IMR-90 (cell line): ENCODE data around the gene ARMC6. TPM values are rescaled to one million over a fixed set of nuclear protein-coding genes. Genes with fewer than 3 reads are reported as not detected.

ENCODE experiments used
- ATAC-seq: fragments of 200-7000 bp; cut with Tn5 transposase; 2 replicates; pipeline ENCODE4 v1.9.1; 2020; ENCODE audit warnings: low read depth, mild to moderate bottlenecking, moderate library complexity
- BruUV-seq: library from RNA; stranded (reverse); fragments of 400-500 nt; replicated peaks from 2 replicates; lab custom pipeline; 2021; lab: Mats Ljungman, UMichigan
- CTCF ChIA-PET: fragments of 300-600 bp; formaldehyde crosslinking; extraction: SDS; loops from one replicate; lab custom pipeline; 2021; ENCODE audit warnings: antibody characterized with exemption; lab: Yijun Ruan, JAX
- POLR2A ChIA-PET: fragments of 300-600 bp; sonication (Branson Sonifier 250); formaldehyde crosslinking; loops from one replicate; lab custom pipeline; 2022; ENCODE audit warnings: antibody characterized with exemption; ENCODE audit not compliant: unreplicated experiment; lab: Charles Lee
- DNase-seq: peaks from one replicate; pipeline ENCODE4 v3.0.0; 2013
- H2AFZ ChIP-seq: replicated peaks from 2 replicates; pipeline ENCODE3; 2013; ENCODE audit warnings: low read length, mild to moderate bottlenecking; ENCODE audit not compliant: poor library complexity
- H2AK5ac ChIP-seq: 2 replicates; pipeline ENCODE4 v1.6.1; 2013; ENCODE audit warnings: low read depth, low read length, inconsistent platforms
- H2AK9ac ChIP-seq: replicated peaks from 2 replicates; pipeline ENCODE3; 2013; ENCODE audit warnings: mild to moderate bottlenecking, low read depth, low read length, moderate library complexity; ENCODE audit not compliant: poor library complexity
- H2BK120ac ChIP-seq: 2 replicates; pipeline ENCODE4 v1.6.1; 2013; ENCODE audit warnings: low read depth, low read length, inconsistent platforms
- H2BK15ac ChIP-seq: 3 replicates; pipeline ENCODE4 v1.6.1; 2013; ENCODE audit warnings: low read depth, low read length, inconsistent platforms
- H2BK20ac ChIP-seq: 2 replicates; pipeline ENCODE4 v1.6.1; 2013; ENCODE audit warnings: low read depth, mild to moderate bottlenecking, inconsistent platforms, low read length, moderate library complexity
- H2BK5ac ChIP-seq: 2 replicates; pipeline ENCODE4 v1.6.1; 2013; ENCODE audit warnings: mild to moderate bottlenecking, low read depth, low read length, inconsistent platforms; ENCODE audit not compliant: poor library complexity, severe bottlenecking
- H3K14ac ChIP-seq: replicated peaks from 2 replicates; pipeline ENCODE4 v1.6.1; 2013; ENCODE audit warnings: low read depth, low read length, inconsistent platforms
- H3K18ac ChIP-seq: 2 replicates; pipeline ENCODE4 v1.6.1; 2013; ENCODE audit warnings: low read depth, low read length, control low read depth
- H3K23ac ChIP-seq: 2 replicates; pipeline ENCODE4 v1.6.1; 2013; ENCODE audit warnings: low read depth, low read length, inconsistent platforms
- H3K27ac ChIP-seq: 2 replicates; pipeline ENCODE4 v1.5.1; 2013; ENCODE audit warnings: mild to moderate bottlenecking, control low read depth, low read length; ENCODE audit not compliant: insufficient read depth
- H3K27me3 ChIP-seq: 2 replicates; pipeline ENCODE4 v1.6.1; 2013; ENCODE audit warnings: low read length; ENCODE audit not compliant: control insufficient read depth, insufficient read depth
- H3K36me3 ChIP-seq: 2 replicates; pipeline ENCODE4 v1.6.1; 2013; ENCODE audit warnings: low read length, mixed read lengths; ENCODE audit not compliant: control insufficient read depth, insufficient read depth
- H3K4ac ChIP-seq: 2 replicates; pipeline ENCODE4 v1.6.1; 2013; ENCODE audit warnings: low read depth, low read length, inconsistent platforms
- H3K4me1 ChIP-seq: 2 replicates; pipeline ENCODE4 v1.6.1; 2013; ENCODE audit warnings: low read length, mixed read lengths; ENCODE audit not compliant: control insufficient read depth, insufficient read depth
- H3K4me2 ChIP-seq: 2 replicates; pipeline ENCODE4 v1.6.1; 2013; ENCODE audit warnings: low read depth, mild to moderate bottlenecking, control low read depth, low read length, moderate library complexity
- H3K4me3 ChIP-seq: 2 replicates; pipeline ENCODE4 v1.5.1; 2013; ENCODE audit warnings: low read depth, mild to moderate bottlenecking, control low read depth, low read length, moderate library complexity; ENCODE audit not compliant: insufficient read depth
- H3K56ac ChIP-seq: 2 replicates; pipeline ENCODE4 v1.6.1; 2013; ENCODE audit warnings: low read length, inconsistent platforms; ENCODE audit not compliant: insufficient read depth; ENCODE audit errors: extremely low read depth
- H3K79me1 ChIP-seq, 2 experiments: 2 replicates each; pipeline ENCODE4 v1.6.1; 2013; ENCODE audit warnings: low read length in 2 of 2, inconsistent platforms in 1 of 2, low read depth in 1 of 2
- H3K9ac ChIP-seq: 2 replicates; pipeline ENCODE4 v1.6.1; 2013; ENCODE audit warnings: low read depth, low read length, control low read depth
- H3K9me1 ChIP-seq: 2 replicates; pipeline ENCODE4 v1.6.1; 2013; ENCODE audit warnings: low read length, inconsistent platforms; ENCODE audit not compliant: insufficient read depth
- H3K9me3 ChIP-seq: 2 replicates; pipeline ENCODE4 v1.6.1; 2013; ENCODE audit warnings: low read length; ENCODE audit not compliant: control insufficient read depth, insufficient read depth
- H4K20me1 ChIP-seq: 2 replicates; pipeline ENCODE4 v1.6.1; 2013; ENCODE audit warnings: low read length, inconsistent platforms; ENCODE audit not compliant: insufficient read depth
- H4K5ac ChIP-seq: 2 replicates; pipeline ENCODE4 v1.6.1; 2013; ENCODE audit warnings: mild to moderate bottlenecking, low read depth, low read length, control low read depth
- H4K8ac ChIP-seq, 2 experiments: 2 replicates each; pipeline ENCODE4 v1.6.1; 2013; ENCODE audit warnings: low read depth in 2 of 2, low read length in 2 of 2, control low read depth in 1 of 2, inconsistent platforms in 1 of 2
- H4K91ac ChIP-seq: 2 replicates; pipeline ENCODE4 v1.6.1; 2013; ENCODE audit warnings: low read depth, low read length, inconsistent platforms; ENCODE audit not compliant: insufficient read depth
- BHLHE40 ChIP-seq: fragments of 150-350 bp; IDR thresholded peaks from 2 replicates; pipeline ENCODE4 v1.6.1; 2016; ENCODE audit warnings: mild to moderate bottlenecking, low read depth, low read length
- CEBPB ChIP-seq: IDR thresholded peaks from 2 replicates; pipeline ENCODE4 v1.6.1; 2012; ENCODE audit warnings: low read depth, low read length, improper control_type of control experiment
- CHD1 ChIP-seq: IDR thresholded peaks from 2 replicates; pipeline ENCODE4 v1.6.1; 2012; ENCODE audit warnings: low read depth, low read length, improper control_type of control experiment
- CTCF ChIP-seq: conservative IDR thresholded peaks from 2 replicates; pipeline ENCODE4 v1.5.1; 2012; ENCODE audit warnings: mild to moderate bottlenecking, low read depth, low read length, improper control_type of control experiment
- ELK1 ChIP-seq: fragments of 150-350 bp; IDR thresholded peaks from 2 replicates; pipeline ENCODE4 v1.6.1; 2016; ENCODE audit warnings: low read depth, mild to moderate bottlenecking, low read length, moderate library complexity, borderline replicate concordance
- FOS ChIP-seq: fragments of 150-350 bp; IDR thresholded peaks from 2 replicates; pipeline ENCODE4 v1.6.1; 2016; ENCODE audit warnings: low read depth, low read length
- MAFK ChIP-seq: IDR thresholded peaks from 2 replicates; pipeline ENCODE4 v1.6.1; 2012; ENCODE audit warnings: low read depth, low read length, improper control_type of control experiment
- MAZ ChIP-seq: IDR thresholded peaks from 2 replicates; pipeline ENCODE4 v1.6.1; 2012; ENCODE audit warnings: low read depth, mild to moderate bottlenecking, low read length, improper control_type of control experiment, moderate library complexity, borderline replicate concordance
- MXI1 ChIP-seq: IDR thresholded peaks from 2 replicates; pipeline ENCODE4 v1.6.1; 2012; ENCODE audit warnings: low read depth, mild to moderate bottlenecking, low read length, moderate library complexity, borderline replicate concordance
- NFE2L2 ChIP-seq: fragments of 150-350 bp; IDR thresholded peaks from 2 replicates; pipeline ENCODE4 v1.6.1; 2016; ENCODE audit warnings: low read depth, mild to moderate bottlenecking, low read length
- POLR2A ChIP-seq: IDR thresholded peaks from 2 replicates; pipeline ENCODE4 v1.6.1; 2012; ENCODE audit warnings: mild to moderate bottlenecking, low read depth, low read length
- RAD21 ChIP-seq: IDR thresholded peaks from 2 replicates; pipeline ENCODE4 v1.6.1; 2012; ENCODE audit warnings: low read length, improper control_type of control experiment
- RCOR1 ChIP-seq: IDR thresholded peaks from 2 replicates; pipeline ENCODE4 v1.6.1; 2012; ENCODE audit warnings: mild to moderate bottlenecking, low read length, improper control_type of control experiment; ENCODE audit not compliant: insufficient replicate concordance
- RFX5 ChIP-seq: IDR thresholded peaks from 2 replicates; pipeline ENCODE4 v1.8.0; 2012; ENCODE audit warnings: low read depth, mild to moderate bottlenecking, low read length, moderate library complexity
- SMC3 ChIP-seq: fragments of 150-350 bp; IDR thresholded peaks from 2 replicates; pipeline ENCODE4 v1.6.1; 2016; ENCODE audit warnings: low read depth, mild to moderate bottlenecking, antibody characterized with exemption, low read length, moderate library complexity
- USF2 ChIP-seq: fragments of 150-350 bp; IDR thresholded peaks from 2 replicates; pipeline ENCODE4 v1.6.1; 2017; ENCODE audit warnings: mild to moderate bottlenecking, antibody characterized with exemption, low read length, low read depth
- WGBS, 2 experiments: methylation state at CpG; one replicate each; pipeline versions ENCODE4 v1.1.5 to v1.1.7; 2013; ENCODE audit warnings: missing lambda C conversion rate in 2 of 2; ENCODE audit not compliant: insufficient read length in 1 of 2; ENCODE audit errors: extremely low coverage in 2 of 2; 5-methylcytosine and 5-hydroxymethylcytosine counted together
- dilution Hi-C: fragments of 300-500 bp; cut with HindIII; formaldehyde crosslinking; loops from one replicate; pipeline ENCODE4 v1.14.3; 2018; ENCODE audit warnings: low sequenced_read_pairs; ENCODE audit not compliant: unreplicated experiment
- in situ Hi-C: fragments of 300-500 bp; cut with MboI; formaldehyde crosslinking; loops from 3 replicates; pipeline ENCODE4 v1.14.3; 2019; ENCODE audit warnings: low sequenced_read_pairs, inconsistent platforms, mixed read lengths
- intact Hi-C: fragments of 100-400 bp; cut with micrococcal nuclease; formaldehyde crosslinking; loops from 2 replicates; pipeline ENCODE4 v1.10.0; 2022
- polyA plus RNA-seq, 3 experiments: library from polyadenylated mRNA; depleted of rRNA; stranded (reverse); fragments of >200 nt; gene quantifications; 2 replicates each; pipeline ENCODE4 v1.2.3, GENCODE V29; 2012; ENCODE audit warnings: low replicate concordance in 1 of 3
- total RNA-seq: library from RNA; depleted of rRNA; stranded (reverse); fragments of >200 nt; gene quantifications from 2 replicates; pipeline ENCODE4 v1.2.3, GENCODE V29; 2012

ARMC6 gene
- total and polyA plus RNA-seq, 2 of the 4 experiments (the other 2 are of a cell fraction), result 41.5 to 52.7 TPM

DNA sequence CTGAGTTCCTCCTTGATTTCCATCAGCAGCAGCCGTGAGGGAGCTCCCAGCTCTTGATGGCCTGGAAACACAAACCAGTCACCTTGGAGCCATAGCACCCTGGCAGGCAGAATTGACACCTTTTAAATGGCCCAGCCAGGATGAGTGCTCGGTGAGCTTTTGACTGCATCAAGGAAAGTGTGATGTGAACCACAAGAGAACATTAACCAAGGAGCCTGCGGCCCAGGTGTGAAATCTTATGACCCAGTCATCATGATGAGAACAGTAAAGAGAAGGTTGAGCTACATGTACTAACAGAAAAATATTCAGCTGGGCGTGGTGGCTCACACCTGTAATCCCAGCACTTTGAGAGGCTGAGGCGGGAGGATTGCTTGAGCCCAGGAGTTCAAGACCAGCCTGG, 22.9 kb upstream of the ARMC6 start:
- 85% methylated on average over 2 of the region's 5 CpGs; no CpG with 5 or more reads in 1 of the 2 experiments for WGBS, 2 experiments
- Histone ChIP-seq H3K27me3 (no peaks in the 10 kb centered on the region), H3K4ac (no peak overlapping the region), H3K4me2 (no peak overlapping the region), H4K91ac (no peak overlapping the region), H3K36me3 (peaks cover 64% of the 10 kb centered on the region), H3K27ac (no peak overlapping the region), H3K79me1 (peaks cover 19 to 56% of the 10 kb centered on the region in 2 experiments), H4K5ac (no peak overlapping the region), H3K9me1 (0 out of 2 replicates have a peak, but pooled peaks cover 6% of the 10 kb centered on the region), H2AFZ (no peak overlapping the region), H3K4me1 (no peaks in the 10 kb centered on the region), H4K20me1 (peaks cover 12% of the 10 kb centered on the region; the same call in 1 of the 2 replicates), H2BK15ac (no peak overlapping the region), H4K8ac (no peak overlapping the region), H2BK5ac (no peak overlapping the region), H2AK9ac (no peak overlapping the region), H3K56ac (no peak overlapping the region), H3K9ac (no peak overlapping the region), H2BK20ac (no peak overlapping the region), H3K4me3 (no peak overlapping the region), H2BK120ac (no peak overlapping the region), H3K9me3 (no peaks in the 10 kb centered on the region), H3K14ac (no peak overlapping the region), H3K18ac (no peak overlapping the region), H2AK5ac (no peak overlapping the region), H3K23ac (no peak overlapping the region)
- ChIA-PET CTCF (no interaction called here), POLR2A (interaction anchor here (0.7 kb wide), 1 partner anchor 8 kb away, joined by 9 read pairs; no protein-coding TSS in a partner anchor)
- no peak for TF ChIP-seq NFE2L2
- TF ChIP-seq FOS, result no peak
- TF ChIP-seq RCOR1, result no peak
- no peak for TF ChIP-seq RAD21
- no peak for TF ChIP-seq ELK1
- no peak for TF ChIP-seq BHLHE40
- no peak for TF ChIP-seq MXI1
- TF ChIP-seq POLR2A, result no peak
- TF ChIP-seq CHD1, result no peak
- no peak for TF ChIP-seq CEBPB
- TF ChIP-seq RFX5, result no peak
- no peak for TF ChIP-seq CTCF
- TF ChIP-seq MAFK, result no peak
- TF ChIP-seq MAZ, result no peak
- no peak for TF ChIP-seq SMC3
- no peak for TF ChIP-seq USF2
- BruUV-seq, result no TSS peak
- in situ Hi-C loops (no loop called here), dilution Hi-C loops (no loop called here), intact Hi-C loops (no loop called here)
- DNase-seq (no peak), ATAC-seq (no peak)
